A549 (cell line): ENCODE data around the gene USP3. TPM values are rescaled to one million over a fixed set of nuclear protein-coding genes. Genes with fewer than 3 reads are reported as not detected.

Source experiments
- ATAC-seq, 2 experiments: fragments of 200-7000 bp in 1 of 2; fragments of >200 bp in 1 of 2; cut with Nextera tagmentation in 1 of 2; cut with Tn5 transposase in 1 of 2; 3 replicates each; pipeline versions ENCODE4 v1.8.0 to v1.9.1; 2018 to 2020; ENCODE audit warnings: mild to moderate bottlenecking in 1 of 2, moderate library complexity in 1 of 2
- CTCF ChIA-PET: fragments of 300-600 bp; sonication (Branson Sonifier 250); formaldehyde crosslinking; extraction: SDS; loops from one replicate; lab custom pipeline; 2021; ENCODE audit warnings: antibody characterized with exemption, inconsistent platforms; lab: Yijun Ruan, JAX
- POLR2A ChIA-PET: fragments of 350-600 bp; formaldehyde crosslinking; extraction: SDS; loops from one replicate; lab custom pipeline; 2021; ENCODE audit warnings: antibody characterized with exemption, inconsistent platforms; lab: Yijun Ruan, JAX
- DNase-seq, 2 experiments: peaks; one replicate each; pipeline versions ENCODE4 v3.0.0 to v3.0.0-alpha.2; 2011 to 2016; ENCODE audit warnings: low read depth in 1 of 2, low spot score in 1 of 2
- FAIRE-seq: peaks from 2 replicates; lab custom pipeline; 2011; peaks lifted over from hg19 to GRCh38; lab: Jason Lieb, UNC
- H3K27ac ChIP-seq, 2 experiments: fragments of >200 bp; sonication (Bioruptor Twin); formaldehyde crosslinking; 3 replicates each; pipeline ENCODE4 v1.5.1; 2016 to 2017
- H3K4me1 ChIP-seq: fragments of >200 bp; sonication (Bioruptor Twin); formaldehyde crosslinking; 3 replicates; pipeline ENCODE4 v1.6.1; 2016
- H3K4me2 ChIP-seq: fragments of >200 bp; sonication (Bioruptor Twin); formaldehyde crosslinking; 3 replicates; pipeline ENCODE4 v1.6.1; 2016
- H3K4me3 ChIP-seq: fragments of >200 bp; sonication (Bioruptor Twin); formaldehyde crosslinking; 3 replicates; pipeline ENCODE4 v1.5.1; 2016
- H3K9me3 ChIP-seq: fragments of >200 bp; sonication (Bioruptor Twin); formaldehyde crosslinking; 3 replicates; pipeline ENCODE4 v1.6.1; 2016
- BCL3 ChIP-seq: fragments of >200 bp; sonication (Bioruptor Twin); formaldehyde crosslinking; IDR thresholded peaks from 3 replicates; pipeline ENCODE4 v1.6.1; 2016
- CEBPB ChIP-seq, 2 experiments: fragments of >200 bp in 1 of 2; sonication (Bioruptor Twin) in 1 of 2; formaldehyde crosslinking in 1 of 2; IDR thresholded peaks; 2 replicates each; pipeline ENCODE4 v1.6.1; 2012 to 2016
- E2F6 ChIP-seq: IDR thresholded peaks from 2 replicates; pipeline ENCODE4 v1.6.1; 2012; ENCODE audit warnings: low read depth, borderline replicate concordance
- EHMT2 ChIP-seq: fragments of 200-600 bp; sonication (generic); IDR thresholded peaks from 2 replicates; pipeline ENCODE4 v1.6.1; 2016; ENCODE audit warnings: antibody characterized with exemption, low read depth, mild to moderate bottlenecking, moderate library complexity
- ELK1 ChIP-seq: fragments of 150-350 bp; IDR thresholded peaks from 2 replicates; pipeline ENCODE4 v1.6.1; 2014; ENCODE audit warnings: low read depth, mild to moderate bottlenecking, low read length
- FOSB ChIP-seq: fragments of 250-450 bp; sonication (Bioruptor Pico); IDR thresholded peaks from 2 replicates; pipeline ENCODE4 v1.5.0; 2020; ENCODE audit warnings: mild to moderate bottlenecking, moderate library complexity
- FOSL2 ChIP-seq, 2 experiments: fragments of 450-650 bp in 1 of 2; fragments of >200 bp in 1 of 2; sonication (Bioruptor Twin) in 1 of 2; formaldehyde crosslinking; IDR thresholded peaks; 2 replicates each; pipeline versions ENCODE4 v1.5.0 to v1.6.1; 2016 to 2020; ENCODE audit warnings: mild to moderate bottlenecking in 1 of 2, moderate library complexity in 1 of 2
- HDAC2 ChIP-seq: fragments of 200-600 bp; sonication (generic); IDR thresholded peaks from 2 replicates; pipeline ENCODE4 v1.6.1; 2016
- HOXA7 ChIP-seq: fragments of 250-450 bp; sonication (Bioruptor Pico); IDR thresholded peaks from 2 replicates; pipeline ENCODE4 v1.5.0; 2020; ENCODE audit warnings: mild to moderate bottlenecking, moderate library complexity
- KDM5A ChIP-seq: fragments of 200-600 bp; sonication (generic); IDR thresholded peaks from 2 replicates; pipeline ENCODE4 v1.6.1; 2016; ENCODE audit warnings: antibody characterized with exemption, mild to moderate bottlenecking
- MAFK ChIP-seq: fragments of 450-650 bp; IDR thresholded peaks from 2 replicates; pipeline ENCODE4 v1.6.1; 2014; ENCODE audit not compliant: partially characterized antibody
- NFE2L2 ChIP-seq: fragments of 150-350 bp; conservative IDR thresholded peaks from 2 replicates; pipeline ENCODE4 v1.6.1; 2014; ENCODE audit warnings: low read length
- NPAS2 ChIP-seq: fragments of 250-450 bp; sonication (Bioruptor Pico); IDR thresholded peaks from 2 replicates; pipeline ENCODE4 v1.8.0; 2022; ENCODE audit warnings: mild to moderate bottlenecking, moderate library complexity, borderline replicate concordance
- NR3C1 ChIP-seq: fragments of >200 bp; sonication (Bioruptor Twin); formaldehyde crosslinking; IDR thresholded peaks from 3 replicates; pipeline ENCODE4 v1.6.1; 2017
- POLR2A ChIP-seq: IDR thresholded peaks from 2 replicates; pipeline ENCODE4 v1.6.1; 2012; ENCODE audit warnings: mild to moderate bottlenecking, low read length
- RARB ChIP-seq: fragments of 250-450 bp; sonication (Bioruptor Pico); IDR thresholded peaks from 2 replicates; pipeline ENCODE4 v1.8.0; 2021; ENCODE audit warnings: mild to moderate bottlenecking, moderate library complexity
- RNF2 ChIP-seq: fragments of 200-600 bp; sonication (generic); IDR thresholded peaks from 2 replicates; pipeline ENCODE4 v1.6.1; 2016; ENCODE audit warnings: low read depth, mild to moderate bottlenecking, antibody characterized with exemption, moderate library complexity, borderline replicate concordance
- SMC3 ChIP-seq: fragments of >200 bp; sonication (Bioruptor Twin); formaldehyde crosslinking; IDR thresholded peaks from 3 replicates; pipeline ENCODE4 v1.6.1; 2018; ENCODE audit warnings: inconsistent platforms
- ZC3H11A ChIP-seq: fragments of 450-650 bp; IDR thresholded peaks from 2 replicates; pipeline ENCODE4 v1.6.1; 2014; ENCODE audit warnings: antibody characterized with exemption, mild to moderate bottlenecking
- ZNF302 ChIP-seq: fragments of 250-450 bp; sonication (Bioruptor Pico); IDR thresholded peaks from 2 replicates; pipeline ENCODE4 v1.9.0; 2021; ENCODE audit warnings: inconsistent platforms, mild to moderate bottlenecking, moderate library complexity
- WGBS: methylation state at CpG from one replicate; pipeline ENCODE4 v1.1.6; 2017; ENCODE audit errors: missing lambda C conversion rate; 5-methylcytosine and 5-hydroxymethylcytosine counted together
- polyA plus RNA-seq, 4 experiments: library from polyadenylated mRNA; depleted of rRNA in 3 of 4; stranded (reverse); fragments of >200 nt; fragmentation: RNase III in 1 of 4; extraction: RNeasy Plus Mini Kit Qiagen cat#74134 plus additional on column Dnase treatment in 1 of 4; gene quantifications; 2 replicates in 3 of 4; 3 replicates in 1 of 4; pipeline ENCODE4 v1.2.3, GENCODE V29; 2011 to 2017
- TF ChIP-seq, protein P1 (sequence below): IDR thresholded peaks from 2 replicates; pipeline ENCODE4 v1.6.1; 2012

USP3 gene
- polyA plus RNA-seq, 2 of the 4 experiments (the other 2 are of a cell fraction): 41.8 to 99.1 TPM

DNA sequence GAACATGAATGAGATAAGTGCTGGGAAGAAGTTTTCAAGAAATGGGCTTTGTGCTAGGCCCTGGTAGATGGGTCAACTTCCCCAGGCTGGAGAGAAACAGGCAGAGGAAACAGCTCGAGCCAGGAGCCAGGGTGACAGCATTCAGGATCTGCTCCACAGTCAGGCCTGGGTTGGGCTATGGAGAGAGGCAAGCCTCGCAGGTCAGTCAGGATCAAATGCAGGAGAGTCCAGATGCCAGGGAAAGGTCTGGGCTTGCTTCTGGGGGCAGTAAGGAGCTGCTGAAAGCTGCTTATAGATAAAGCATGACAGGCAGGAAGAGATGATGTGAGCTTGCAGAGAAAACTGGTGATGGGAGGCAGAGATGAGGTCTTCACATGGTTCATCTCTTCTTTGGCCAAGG, 11.0 kb upstream of the USP3 start:
- Histone ChIP-seq H3K27ac (peak overlapping the region; percentile 52 to 82), H3K9me3 (0 out of 3 replicates have a peak, but pooled peaks cover 5% of the 10 kb centered on the region), H3K4me2 (peak overlapping the region; percentile 53; the same call in 2 of the 3 replicates), H3K4me1 (peaks cover 73% of the 10 kb centered on the region), H3K4me3 (no peak overlapping the region)
- TF ChIP-seq NPAS2: no peak
- no peak for TF ChIP-seq HDAC2
- no peak for TF ChIP-seq RNF2
- no peak for TF ChIP-seq NR3C1
- no peak for TF ChIP-seq POLR2A
- TF ChIP-seq KDM5A: no peak
- no peak for TF ChIP-seq ZNF302
- no peak for TF ChIP-seq FOSB (CRISPR knock-in tag)
- TF ChIP-seq BCL3: no peak
- no peak for TF ChIP-seq HOXA7
- no peak for TF ChIP-seq CEBPB (IDR thresholded peaks at IDR 0.05)
- TF ChIP-seq, protein P1, sequence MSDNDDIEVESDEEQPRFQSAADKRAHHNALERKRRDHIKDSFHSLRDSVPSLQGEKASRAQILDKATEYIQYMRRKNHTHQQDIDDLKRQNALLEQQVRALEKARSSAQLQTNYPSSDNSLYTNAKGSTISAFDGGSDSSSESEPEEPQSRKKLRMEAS: no peak
- no peak for TF ChIP-seq MAFK
- TF ChIP-seq FOSL2 (IDR thresholded peaks at IDR 0.05): no peak
- no peak for TF ChIP-seq FOSL2 (CRISPR knock-in tag; IDR thresholded peaks at IDR 0.05)
- no peak for TF ChIP-seq E2F6
- POLR2A ChIA-PET: no interaction called here
- WGBS: 81% methylated on average over 2 of the region's 2 CpGs
- CTCF ChIA-PET: interaction anchor here (1.2 to 12.3 kb wide), 6 partner anchors 9 to 114 kb away, joined by 3 to 161 read pairs (median 6); partner anchors contain the start of gene USP3
- ATAC-seq (peak; percentile 7 to 15; a peak in 4 of 6 replicates), FAIRE-seq (no peak), DNase-seq (no peak)

DNA sequence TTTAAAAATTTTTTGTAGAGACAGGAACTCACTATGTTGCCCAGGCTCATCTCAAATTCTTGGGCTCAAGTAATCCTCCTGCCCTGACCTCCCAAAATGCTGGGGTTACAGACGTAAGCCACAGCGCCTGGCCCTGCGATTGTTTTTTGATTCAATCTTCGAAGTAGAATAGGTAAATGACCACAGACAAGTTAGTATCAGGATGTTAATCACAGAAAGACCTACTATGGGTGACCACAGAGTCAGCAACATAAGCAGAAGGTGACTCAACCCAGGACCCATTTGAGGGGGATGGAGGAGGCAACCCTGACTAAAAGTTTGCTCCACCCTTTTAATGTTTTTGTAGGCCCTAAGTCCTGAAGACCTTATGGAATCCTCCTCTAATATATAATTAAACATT, 10.0 kb upstream of the USP3 start:
- FAIRE-seq: no peak
- no peak for TF ChIP-seq ELK1
- TF ChIP-seq EHMT2: no peak
- no peak for TF ChIP-seq RARB (CRISPR knock-in tag)
- TF ChIP-seq FOSL2 (IDR thresholded peaks at IDR 0.05): no peak
- no peak for TF ChIP-seq FOSL2 (CRISPR knock-in tag; IDR thresholded peaks at IDR 0.05)
- TF ChIP-seq, all 56 proteins: peak for 0
- Histone ChIP-seq H3K4me3 (no peak overlapping the region), H3K27ac (peak overlapping the region; percentile 77 to 82), H3K9me3 (0 out of 3 replicates have a peak, but pooled peaks cover 5% of the 10 kb centered on the region), H3K4me2 (peak overlapping the region; percentile 5; the same call in 1 of the 3 replicates), H3K4me1 (peaks cover 80% of the 10 kb centered on the region)
- ChIA-PET POLR2A (no interaction called here), CTCF (interaction anchor here (0.6 to 12.3 kb wide), 7 partner anchors 10 to 394 kb away, joined by 3 to 161 read pairs (median 3); partner anchors contain the start of gene USP3)
- DNase-seq (no peak), ATAC-seq (no peak)
- WGBS: 94% methylated on average over 4 of the region's 4 CpGs

DNA sequence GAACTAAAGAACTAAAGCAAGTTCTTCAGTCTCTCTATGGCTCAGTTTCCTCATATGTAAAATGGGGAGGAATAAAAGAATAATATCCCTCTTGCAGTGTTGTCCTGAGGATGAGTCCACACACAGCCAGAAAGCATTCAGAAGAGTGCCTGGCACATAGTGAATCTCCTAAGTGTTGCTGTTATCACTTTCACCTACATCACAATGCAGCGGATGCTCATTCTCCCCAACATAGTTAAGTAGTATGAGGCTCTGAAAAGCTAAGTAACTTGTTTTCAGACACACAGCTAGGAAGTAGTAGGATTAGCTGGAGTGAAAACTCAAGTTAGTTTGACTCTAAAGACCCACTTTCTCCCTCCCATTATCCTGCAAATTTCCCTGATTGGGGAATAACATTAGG, 9.1 kb upstream of the USP3 start:
- ChIA-PET POLR2A (interaction anchor here (1.1 to 1.7 kb wide), 3 partner anchors 8 to 10 kb away, joined by 3 to 7 read pairs (median 3); partner anchors contain the start of gene USP3), CTCF (interaction anchor here (0.8 to 12.3 kb wide), 9 partner anchors 7 to 104 kb away, joined by 3 to 161 read pairs (median 3); partner anchors contain the start of gene USP3)
- no peak for ATAC-seq
- H3K4me2 ChIP-seq: peak overlapping the region; percentile 71; the same call in 1 of the 3 replicates
- H3K27ac ChIP-seq: peak overlapping the region; percentile 77 to 82
- 91% methylated on average over 1 of the region's 1 CpG for WGBS
- no peak overlapping the region for H3K4me3 ChIP-seq
- no peak for TF ChIP-seq NFE2L2
- TF ChIP-seq SMC3: no peak
- TF ChIP-seq ZC3H11A: no peak
- H3K9me3 ChIP-seq: 0 out of 3 replicates have a peak, but pooled peaks cover 5% of the 10 kb centered on the region
- FAIRE-seq: no peak
- H3K4me1 ChIP-seq: peaks cover 89% of the 10 kb centered on the region
- no peak for DNase-seq
